HUES48 (cell line): ENCODE measurements around the gene TAPBP.
A peak's percentile ranks its signal among the peaks of the same experiment; 100 is the strongest.
"Not testable (repeated sequence)": the region's sequence is repeated elsewhere in the genome, so short reads cannot be mapped to it uniquely, and the experiment has no call there.

Experiments used
- H3K27ac ChIP-seq: one replicate; pipeline ENCODE4 v1.7.0; 2013; ENCODE audit warnings: low read depth, low read length, inconsistent platforms
- H3K27me3 ChIP-seq: 2 replicates; pipeline ENCODE4 v1.6.1; 2013; ENCODE audit warnings: mild to moderate bottlenecking, low read length; ENCODE audit not compliant: control insufficient read depth, insufficient read depth
- H3K36me3 ChIP-seq: 2 replicates; pipeline ENCODE4 v1.6.1; 2013; ENCODE audit warnings: low read length; ENCODE audit not compliant: control insufficient read depth, insufficient read depth
- H3K4me1 ChIP-seq: 2 replicates; pipeline ENCODE4 v1.6.1; 2013; ENCODE audit warnings: mild to moderate bottlenecking, low read length; ENCODE audit not compliant: control insufficient read depth, insufficient read depth
- H3K4me3 ChIP-seq: 2 replicates; pipeline ENCODE4 v1.5.1; 2013; ENCODE audit warnings: mild to moderate bottlenecking, low read depth, low read length
- H3K9ac ChIP-seq: 2 replicates; pipeline ENCODE4 v1.6.1; 2013; ENCODE audit warnings: mild to moderate bottlenecking, low read depth, low read length, moderate library complexity
- H3K9me3 ChIP-seq: 2 replicates; pipeline ENCODE4 v1.6.1; 2013; ENCODE audit warnings: low read length; ENCODE audit not compliant: control insufficient read depth, insufficient read depth

TAPBP gene

DNA sequence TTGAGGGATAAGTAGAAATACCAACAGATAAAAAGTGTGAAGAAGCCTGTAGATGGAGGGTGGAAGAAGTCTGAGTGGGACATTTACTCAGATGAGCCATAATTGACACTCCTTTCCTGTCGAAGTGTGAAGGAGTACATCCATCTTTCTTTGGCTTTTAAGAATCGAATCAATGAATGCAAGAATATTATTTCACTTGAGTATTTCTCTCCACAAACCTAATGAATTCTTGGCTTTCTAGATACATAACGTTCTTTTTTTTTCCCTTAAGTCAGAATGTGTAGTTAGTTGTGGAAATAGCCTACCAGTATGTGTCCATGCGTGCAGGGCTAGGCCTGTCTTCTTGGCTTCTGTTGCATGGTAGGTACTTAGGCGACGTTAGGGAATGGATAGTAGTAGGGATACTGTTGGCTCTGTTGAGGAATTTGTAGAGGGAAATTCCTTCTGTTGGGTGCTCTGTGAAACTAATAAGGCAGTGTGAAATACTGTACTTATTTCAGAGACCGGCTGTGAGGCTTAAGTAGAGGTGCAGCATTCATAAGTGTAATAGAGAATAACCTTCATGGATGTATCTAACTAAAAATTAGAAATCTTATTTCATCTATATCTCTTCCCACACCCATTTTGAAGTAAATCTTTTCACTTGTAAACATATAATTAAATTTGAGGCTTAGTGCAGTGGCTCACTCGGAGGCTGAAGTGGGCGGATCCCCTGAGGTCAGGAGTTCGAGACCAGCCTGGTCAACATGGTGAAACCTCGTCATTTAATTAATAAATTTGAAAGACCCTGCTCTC, 40.6 kb downstream of the TAPBP start:
- Histone ChIP-seq H3K36me3 (peaks cover 56% of the 10 kb centered on the region), H3K27me3 (no peaks in the 10 kb centered on the region), H3K4me1 (peaks cover 25% of the 10 kb centered on the region), H3K9ac (peak overlapping the region; percentile 97), H3K27ac (peak overlapping the region; percentile 98), H3K4me3 (peak overlapping the region; percentile 99), H3K9me3 (no peaks in the 10 kb centered on the region)

DNA sequence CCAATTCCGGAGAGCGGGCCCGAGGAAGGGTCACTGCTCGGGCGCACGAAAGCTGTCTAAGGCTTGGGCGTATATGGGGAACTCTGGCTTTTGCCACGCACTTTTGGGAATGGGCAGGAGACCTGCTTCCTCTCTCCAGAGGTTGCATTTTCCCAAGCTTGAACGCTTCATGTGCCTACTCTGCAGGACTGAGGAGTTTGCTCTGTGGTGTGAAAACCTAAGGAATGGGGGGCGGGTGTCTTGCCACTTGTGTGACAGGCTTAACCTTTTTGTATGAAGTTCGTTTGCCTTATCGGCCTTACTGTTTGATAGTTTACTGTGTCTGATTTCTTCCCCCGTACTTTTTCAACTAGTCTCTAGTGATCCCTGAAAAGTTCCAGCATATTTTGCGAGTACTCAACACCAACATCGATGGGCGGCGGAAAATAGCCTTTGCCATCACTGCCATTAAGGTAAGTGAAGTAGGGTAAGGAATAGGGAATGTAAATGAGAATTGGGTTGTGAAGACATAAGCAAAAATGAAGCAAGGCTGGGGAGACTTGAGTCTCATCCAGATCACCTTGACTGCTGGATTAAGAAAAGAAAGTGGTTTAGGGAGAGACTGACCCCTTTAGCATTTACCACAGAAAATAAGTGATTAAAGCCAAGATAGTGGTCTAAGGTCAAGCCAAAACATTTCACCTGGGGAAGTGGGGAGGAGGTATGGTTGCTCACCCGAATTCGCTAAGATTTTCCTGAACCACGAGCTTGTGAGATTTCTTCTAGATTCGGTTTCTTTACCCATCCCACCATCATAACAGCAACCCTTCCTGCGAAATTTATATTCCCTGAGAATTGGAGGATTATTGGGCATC, 41.4 kb downstream of the TAPBP start:
- H3K4me1 ChIP-seq = peaks cover 19% of the 10 kb centered on the region
- H3K36me3 ChIP-seq = peaks cover 65% of the 10 kb centered on the region
- H3K9ac ChIP-seq = peak overlapping the region; percentile 97
- H3K4me3 ChIP-seq = peak overlapping the region; percentile 99
- no peaks in the 10 kb centered on the region for H3K9me3 ChIP-seq
- H3K27me3 ChIP-seq = no peaks in the 10 kb centered on the region
- H3K27ac ChIP-seq = peak overlapping the region; percentile 98

GRCh38 chr6:33271468-33272274, 42.2 kb downstream of the TAPBP start, which contains the start of the genes RPS18 and VPS52:
Gene RPS18, plus strand, starts transcription at chr6:33272075. Its CDS starts 45 bp downstream, at chr6:33272120.
Gene VPS52, minus strand, starts transcription at chr6:33271876. Its CDS starts 201 bp downstream, at chr6:33271675.
- Histone ChIP-seq H3K4me3 (peak within 1 kb of the TSS; percentile 99), H3K27ac (peak within 1 kb of the TSS; percentile 98), H3K4me1 (peaks cover 19% of the 10 kb centered on the region), H3K9me3 (no peaks in the 10 kb centered on the region), H3K36me3 (peaks cover 72% of the 10 kb centered on the region), H3K27me3 (no peaks in the 10 kb centered on the region), H3K9ac (peak within 1 kb of the TSS; percentile 97)

DNA sequence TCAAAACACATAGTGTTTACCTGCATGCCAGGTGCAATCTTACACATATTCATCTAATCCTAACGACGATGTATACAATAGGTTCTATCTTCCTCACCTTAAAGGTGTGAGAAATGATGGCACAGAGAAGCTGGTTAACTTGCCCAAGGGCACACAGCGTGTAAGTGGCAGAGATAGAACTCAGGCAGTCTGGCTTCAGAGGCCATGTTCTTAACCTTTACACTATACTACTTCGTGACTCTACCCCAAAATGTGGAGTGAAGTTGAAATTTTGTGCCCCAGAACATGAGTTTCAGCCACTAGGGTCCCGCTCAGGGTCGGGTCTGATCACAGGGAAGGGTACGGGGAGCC, 42.8 kb downstream of the TAPBP start:
- peak overlapping the region; percentile 98 for H3K27ac ChIP-seq
- H3K9me3 ChIP-seq = no peaks in the 10 kb centered on the region
- peak overlapping the region; percentile 97 for H3K9ac ChIP-seq
- H3K27me3 ChIP-seq = no peaks in the 10 kb centered on the region
- H3K4me1 ChIP-seq = peaks cover 19% of the 10 kb centered on the region
- H3K4me3 ChIP-seq = peak overlapping the region; percentile 99
- peaks cover 72% of the 10 kb centered on the region for H3K36me3 ChIP-seq

GRCh38 chr6:33264015-33264414, 49.9 kb downstream of the TAPBP start:
- Histone ChIP-seq H3K27ac (no peak overlapping the region), H3K9ac (no peak overlapping the region), H3K9me3 (no peaks in the 10 kb centered on the region), H3K4me1 (no peaks in the 10 kb centered on the region), H3K4me3 (no peak overlapping the region), H3K36me3 (peaks cover 79% of the 10 kb centered on the region), H3K27me3 (no peaks in the 10 kb centered on the region)

DNA sequence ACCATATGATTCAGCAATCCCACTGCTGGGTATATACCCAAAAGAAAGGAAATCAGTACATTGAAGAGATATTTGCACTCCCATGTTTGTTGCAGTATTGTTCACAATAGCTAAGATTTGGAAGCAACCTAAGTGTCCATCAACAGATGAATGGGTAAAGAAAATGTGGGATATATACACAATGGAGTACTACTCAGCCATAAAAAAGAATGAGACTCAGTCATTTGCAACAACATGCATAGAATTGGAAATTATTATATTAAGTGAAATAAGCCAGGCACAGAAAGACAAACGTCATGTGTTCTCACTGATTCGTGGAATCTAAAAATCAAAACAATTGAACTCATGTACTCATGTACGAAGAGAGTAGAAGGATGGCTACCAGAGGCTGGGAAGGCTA, 51.4 kb downstream of the TAPBP start:
- H3K9ac ChIP-seq, H3K27me3 ChIP-seq, H3K4me1 ChIP-seq, H3K9me3 ChIP-seq, H3K27ac ChIP-seq, H3K4me3 ChIP-seq: not testable (repeated sequence)
- H3K36me3 ChIP-seq = peaks cover 67% of the 10 kb centered on the region

DNA sequence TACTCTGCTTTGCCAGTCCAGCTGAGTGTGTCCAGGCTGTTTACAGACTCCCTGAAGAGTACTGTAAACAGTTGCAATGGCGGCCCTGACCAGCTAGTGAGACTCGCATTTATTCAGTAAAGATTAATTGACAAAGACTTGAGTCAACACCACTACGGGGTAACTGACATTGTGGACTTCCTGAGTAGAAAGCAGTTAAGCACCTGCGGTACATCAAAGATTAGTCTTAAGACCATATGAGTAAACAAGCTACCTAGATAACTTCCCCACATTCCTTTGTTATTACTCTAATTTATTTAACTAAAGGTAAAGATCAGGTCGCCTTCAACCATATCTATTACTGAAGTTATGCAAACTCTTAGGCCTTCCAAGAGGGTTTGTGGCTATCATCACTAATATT, 54.8 kb downstream of the TAPBP start:
- H3K9ac ChIP-seq = no peak overlapping the region
- H3K9me3 ChIP-seq = no peaks in the 10 kb centered on the region
- H3K36me3 ChIP-seq = peaks cover 38% of the 10 kb centered on the region
- no peak overlapping the region for H3K4me3 ChIP-seq
- H3K4me1 ChIP-seq = no peaks in the 10 kb centered on the region
- no peaks in the 10 kb centered on the region for H3K27me3 ChIP-seq
- H3K27ac ChIP-seq = no peak overlapping the region

GRCh38 chr6:33254591-33254990, 59.3 kb downstream of the TAPBP start:
- Histone ChIP-seq H3K27ac (no peak overlapping the region), H3K27me3 (no peaks in the 10 kb centered on the region), H3K36me3 (peaks cover 16% of the 10 kb centered on the region), H3K9me3 (no peaks in the 10 kb centered on the region), H3K4me3 (no peak overlapping the region), H3K9ac (no peak overlapping the region), H3K4me1 (no peaks in the 10 kb centered on the region)

DNA sequence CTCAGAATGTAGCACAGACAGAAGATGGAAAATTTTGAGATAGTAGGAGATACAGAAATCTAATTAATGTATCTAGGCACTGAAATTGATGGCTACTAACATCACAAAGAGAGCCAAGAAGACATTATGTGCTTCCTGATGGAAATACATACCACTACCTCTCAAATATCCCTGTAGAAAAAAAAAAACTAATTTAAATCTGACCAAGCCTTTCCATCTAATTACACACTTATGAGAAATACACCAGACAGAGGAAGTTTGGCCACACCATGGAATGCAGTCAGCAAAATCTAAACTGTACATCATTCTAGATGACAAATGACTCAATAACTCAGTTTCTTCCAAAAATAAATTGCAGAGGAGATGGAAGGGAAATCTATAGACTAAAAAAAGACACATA, 61.1 kb downstream of the TAPBP start:
- no peak overlapping the region for H3K27ac ChIP-seq
- no peaks in the 10 kb centered on the region for H3K9me3 ChIP-seq
- H3K36me3 ChIP-seq = peaks cover 10% of the 10 kb centered on the region
- H3K9ac ChIP-seq = no peak overlapping the region
- peaks cover 5% of the 10 kb centered on the region for H3K4me1 ChIP-seq
- peaks cover 9% of the 10 kb centered on the region for H3K27me3 ChIP-seq
- no peak overlapping the region for H3K4me3 ChIP-seq

DNA sequence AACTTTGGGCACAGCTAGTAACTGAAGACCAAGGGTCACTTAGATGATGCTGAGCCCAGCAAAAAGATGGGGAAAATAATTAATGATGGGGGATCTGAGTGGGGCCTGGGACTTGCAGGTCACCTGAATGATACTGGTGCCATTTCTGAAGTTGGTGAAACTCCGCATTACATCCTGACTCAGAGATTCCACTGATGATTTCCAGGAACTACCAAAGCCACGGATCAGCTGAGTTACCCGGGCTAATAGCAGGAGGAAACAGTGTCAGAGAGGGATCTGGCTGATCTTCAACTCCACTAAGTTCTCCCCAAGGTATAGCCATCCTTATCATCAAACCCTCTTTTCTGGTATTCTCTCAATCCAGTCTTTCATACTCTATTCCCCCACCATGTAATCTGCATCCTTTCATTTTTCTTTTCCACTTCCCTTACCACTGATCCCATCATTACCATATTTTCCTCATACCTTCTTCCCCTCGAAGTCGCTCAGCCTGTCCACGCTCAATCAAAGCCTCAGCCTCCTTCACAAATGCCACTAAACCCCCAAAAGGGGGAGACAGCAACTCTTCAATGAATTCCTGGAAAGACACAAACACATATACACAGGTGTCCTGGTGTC, 62.4 kb downstream of the TAPBP start:
- Histone ChIP-seq H3K9me3 (no peaks in the 10 kb centered on the region), H3K4me3 (no peak overlapping the region), H3K4me1 (peaks cover 5% of the 10 kb centered on the region), H3K27ac (no peak overlapping the region), H3K27me3 (peaks cover 20% of the 10 kb centered on the region), H3K36me3 (peaks cover 9% of the 10 kb centered on the region), H3K9ac (no peak overlapping the region)
